K562 (cell line): ENCODE measurements around the gene GABRB2. TPM values are rescaled to one million over a fixed set of nuclear protein-coding genes. Genes with fewer than 3 reads are reported as not detected.

ENCODE experiments used
- ATAC-seq: fragments of 200-7000 bp; cut with Tn5 transposase; 3 replicates; pipeline ENCODE4 v1.9.1; 2020; ENCODE audit warnings: moderate library complexity
- BruUV-seq: library from RNA; stranded (reverse); fragments of 400-500 nt; replicated peaks from 2 replicates; lab custom pipeline; 2021; lab: Mats Ljungman, UMichigan
- CTCF ChIA-PET: fragments of 300-600 bp; formaldehyde crosslinking; extraction: SDS; loops from one replicate; lab custom pipeline; 2021; ENCODE audit warnings: low intra/inter-chr PET ratio; lab: Yijun Ruan, JAX
- POLR2A ChIA-PET: fragments of 300-600, 350-650 bp; sonication (Branson Sonifier 250); formaldehyde crosslinking; extraction: SDS; loops from one replicate; lab custom pipeline; 2021; ENCODE audit warnings: antibody characterized with exemption, inconsistent platforms; lab: Yijun Ruan, JAX
- DNase-seq, 4 experiments: peaks; one replicate each; pipeline versions ENCODE4 v3.0.0 to v3.0.0-alpha.2; 2011 to 2018; ENCODE audit warnings: low spot score in 3 of 4, mixed read lengths in 3 of 4; ENCODE audit errors: extremely low read depth in 1 of 4
- FAIRE-seq: peaks from 2 replicates; lab custom pipeline; 2011; peaks lifted over from hg19 to GRCh38; lab: Jason Lieb, UNC
- H2AFZ ChIP-seq: 2 replicates; pipeline ENCODE4 v1.6.0; 2011; ENCODE audit warnings: low read depth, low read length, control low read depth, inconsistent platforms
- H3K27ac ChIP-seq: fragments of 200-600 bp; 3 replicates; pipeline ENCODE4 v1.8.0; 2011; ENCODE audit warnings: low read depth, mild to moderate bottlenecking, control low read depth, inconsistent platforms, low read length, moderate library complexity, mixed read lengths; ENCODE audit errors: extremely low read depth
- H3K27me3 ChIP-seq, 2 experiments: fragments of 300-600 bp in 1 of 2; 2 replicates in 1 of 2; 3 replicates in 1 of 2; pipeline versions ENCODE4 v1.6.0 to v1.8.0; 2011; ENCODE audit warnings: inconsistent platforms in 2 of 2, low read length in 2 of 2, mild to moderate bottlenecking in 1 of 2, mixed read lengths in 1 of 2, moderate library complexity in 1 of 2; ENCODE audit not compliant: control insufficient read depth in 2 of 2, insufficient read depth in 2 of 2
- H3K36me3 ChIP-seq: fragments of 300-600 bp; 3 replicates; pipeline ENCODE4 v1.8.0; 2011; ENCODE audit warnings: mild to moderate bottlenecking, low read length, inconsistent platforms; ENCODE audit not compliant: control insufficient read depth, insufficient read depth
- H3K4me1 ChIP-seq, 2 experiments: fragments of 200-600 bp in 1 of 2; replicated peaks in 1 of 2; 2 replicates in 1 of 2; 3 replicates in 1 of 2; pipeline versions ENCODE4 v1.5.1 to v1.8.0; 2011; ENCODE audit warnings: inconsistent platforms in 2 of 2, low read length in 2 of 2, mild to moderate bottlenecking in 1 of 2, mixed read lengths in 1 of 2, moderate library complexity in 1 of 2; ENCODE audit not compliant: control insufficient read depth in 2 of 2, insufficient read depth in 2 of 2
- H3K4me2 ChIP-seq: 2 replicates; pipeline ENCODE4 v1.6.1; 2011; ENCODE audit warnings: low read length, control low read depth, inconsistent platforms, mixed read lengths; ENCODE audit not compliant: insufficient read depth
- H3K4me3 ChIP-seq: fragments of 200-600 bp; sonication (generic), shearing (Covaris generic); 2 replicates; pipeline ENCODE4 v1.5.1; 2016; ENCODE audit warnings: control low read depth, inconsistent platforms
- H3K79me2 ChIP-seq: fragments of 200-600 bp; 3 replicates; pipeline ENCODE4 v1.8.0; 2011; ENCODE audit warnings: low read length, inconsistent platforms; ENCODE audit not compliant: control insufficient read depth, insufficient read depth
- H3K9ac ChIP-seq, 2 experiments: 2 replicates each; pipeline versions ENCODE4 v1.6.0 to v1.6.1; 2011; ENCODE audit warnings: low read depth in 2 of 2, low read length in 2 of 2, control low read depth in 1 of 2, inconsistent platforms in 1 of 2, mild to moderate bottlenecking in 1 of 2, mixed read lengths in 1 of 2; ENCODE audit not compliant: insufficient read depth in 1 of 2
- H3K9me1 ChIP-seq: one replicate; pipeline ENCODE4 v1.6.0; 2011; ENCODE audit warnings: inconsistent platforms, mild to moderate bottlenecking, low read length, moderate library complexity; ENCODE audit not compliant: control insufficient read depth, insufficient read depth
- H3K9me3 ChIP-seq: replicated peaks from 2 replicates; pipeline ENCODE4 v1.5.1; 2011; ENCODE audit warnings: low read depth, low read length, inconsistent platforms; ENCODE audit not compliant: control insufficient read depth, insufficient read depth
- H4K20me1 ChIP-seq: replicated peaks from 2 replicates; pipeline ENCODE4 v1.6.1; 2011; ENCODE audit warnings: low read length, inconsistent platforms, mixed read lengths; ENCODE audit not compliant: control insufficient read depth, insufficient read depth
- C11orf30 ChIP-seq: fragments of 450-650 bp; IDR thresholded peaks from 2 replicates; pipeline ENCODE4 v1.6.1; 2016; ENCODE audit warnings: low read depth, mild to moderate bottlenecking
- HDGF ChIP-seq: fragments of 450-650 bp; IDR thresholded peaks from 2 replicates; pipeline ENCODE4 v1.6.1; 2016
- MIER1 ChIP-seq: fragments of 450-650 bp; IDR thresholded peaks from 2 replicates; pipeline ENCODE4 v1.6.1; 2016; ENCODE audit warnings: antibody characterized with exemption, mild to moderate bottlenecking, low read depth
- RBFOX2 ChIP-seq: fragments of 200-400 bp; formaldehyde crosslinking; IDR thresholded peaks from 2 replicates; pipeline ENCODE4 v1.6.1; 2017; ENCODE audit warnings: low read depth, mild to moderate bottlenecking, low read length, moderate library complexity
- ZFP36 ChIP-seq: fragments of 150-350 bp; IDR thresholded peaks from 2 replicates; pipeline ENCODE4 v1.6.1; 2018; ENCODE audit warnings: low read length, low read depth; ENCODE audit not compliant: partially characterized antibody
- ZNF316 ChIP-seq: fragments of 450-650 bp; IDR thresholded peaks from 2 replicates; pipeline ENCODE4 v1.6.1; 2016
- in situ Hi-C: fragments of 300-500 bp; cut with MboI; formaldehyde crosslinking; loops from 4 replicates; pipeline ENCODE4 v1.15.0; 2018; ENCODE audit warnings: inconsistent platforms, mixed read lengths
- intact Hi-C: fragments of 100-400 bp; cut with micrococcal nuclease; formaldehyde crosslinking; loops from 2 replicates; pipeline ENCODE4 v1.14.2; 2022
- polyA plus RNA-seq, 8 experiments: library from polyadenylated mRNA; depleted of rRNA in 4 of 8; stranded (reverse) in 5 of 8; unstranded in 3 of 8; fragments of >200 nt; fragmentation: Nextera tagmentation in 2 of 8; fragmentation: Illumina TruSeq in 1 of 8; extraction: Ambion mirVana in 2 of 8; extraction: Trizol in 1 of 8; gene quantifications; 2 replicates each; pipeline versions ENCODE4 v1.2.1 to v1.2.3, GENCODE V29; 2011 to 2014; ENCODE audit warnings: inconsistent platforms in 1 of 8, missing spikeins in 1 of 8
- total RNA-seq, 7 experiments: library from RNA; depleted of rRNA in 6 of 7; stranded (reverse); fragments of >200 nt in 6 of 7; fragmentation: Illumina TruSeq in 2 of 7; extraction: Trizol in 2 of 7; gene quantifications; 2 replicates each; pipeline versions ENCODE4 v1.2.1 to v1.2.3, GENCODE V29; 2011 to 2021; ENCODE audit warnings: low replicate concordance in 1 of 7
- TF ChIP-seq, protein P1 (sequence below): fragments of 450-650 bp; IDR thresholded peaks from 2 replicates; pipeline ENCODE4 v1.7.1; 2018; ENCODE audit warnings: mild to moderate bottlenecking, low read depth; ENCODE audit not compliant: partially characterized antibody
- TF ChIP-seq, protein P2 (sequence below), 2 experiments: fragments of 450-650 bp; IDR thresholded peaks; 2 replicates each; pipeline ENCODE4 v1.6.1; 2018; ENCODE audit warnings: mild to moderate bottlenecking in 2 of 2, low read depth in 1 of 2; ENCODE audit not compliant: partially characterized antibody in 2 of 2

GABRB2 gene
- total and polyA plus RNA-seq, 9 of the 15 experiments (the other 6 are each of a cell fraction or from before 2014, with no cell fraction given) = not detected

DNA sequence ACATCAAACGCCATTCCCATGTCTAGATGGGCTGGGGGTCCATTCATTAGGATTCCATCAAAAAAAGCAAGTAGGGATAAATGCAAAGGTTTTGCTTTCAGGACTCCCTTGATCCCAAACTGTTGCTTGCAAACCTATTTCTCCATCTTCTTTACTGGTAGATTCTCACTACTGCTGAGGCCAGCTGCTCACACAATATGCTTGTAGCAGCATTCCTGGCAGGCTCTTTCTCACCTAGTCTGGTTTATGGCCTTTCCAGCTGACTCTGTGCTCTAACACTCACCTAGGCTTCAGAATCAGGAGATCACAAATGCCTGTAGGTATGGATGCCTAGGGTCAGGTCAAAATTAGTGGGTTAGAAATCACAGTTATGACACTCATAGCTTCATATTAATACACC is 274.7 kb downstream of the GABRB2 start (continued):
- TF ChIP-seq, protein P1, sequence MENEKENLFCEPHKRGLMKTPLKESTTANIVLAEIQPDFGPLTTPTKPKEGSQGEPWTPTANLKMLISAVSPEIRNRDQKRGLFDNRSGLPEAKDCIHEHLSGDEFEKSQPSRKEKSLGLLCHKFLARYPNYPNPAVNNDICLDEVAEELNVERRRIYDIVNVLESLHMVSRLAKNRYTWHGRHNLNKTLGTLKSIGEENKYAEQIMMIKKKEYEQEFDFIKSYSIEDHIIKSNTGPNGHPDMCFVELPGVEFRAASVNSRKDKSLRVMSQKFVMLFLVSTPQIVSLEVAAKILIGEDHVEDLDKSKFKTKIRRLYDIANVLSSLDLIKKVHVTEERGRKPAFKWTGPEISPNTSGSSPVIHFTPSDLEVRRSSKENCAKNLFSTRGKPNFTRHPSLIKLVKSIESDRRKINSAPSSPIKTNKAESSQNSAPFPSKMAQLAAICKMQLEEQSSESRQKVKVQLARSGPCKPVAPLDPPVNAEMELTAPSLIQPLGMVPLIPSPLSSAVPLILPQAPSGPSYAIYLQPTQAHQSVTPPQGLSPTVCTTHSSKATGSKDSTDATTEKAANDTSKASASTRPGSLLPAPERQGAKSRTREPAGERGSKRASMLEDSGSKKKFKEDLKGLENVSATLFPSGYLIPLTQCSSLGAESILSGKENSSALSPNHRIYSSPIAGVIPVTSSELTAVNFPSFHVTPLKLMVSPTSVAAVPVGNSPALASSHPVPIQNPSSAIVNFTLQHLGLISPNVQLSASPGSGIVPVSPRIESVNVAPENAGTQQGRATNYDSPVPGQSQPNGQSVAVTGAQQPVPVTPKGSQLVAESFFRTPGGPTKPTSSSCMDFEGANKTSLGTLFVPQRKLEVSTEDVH = no peak

DNA sequence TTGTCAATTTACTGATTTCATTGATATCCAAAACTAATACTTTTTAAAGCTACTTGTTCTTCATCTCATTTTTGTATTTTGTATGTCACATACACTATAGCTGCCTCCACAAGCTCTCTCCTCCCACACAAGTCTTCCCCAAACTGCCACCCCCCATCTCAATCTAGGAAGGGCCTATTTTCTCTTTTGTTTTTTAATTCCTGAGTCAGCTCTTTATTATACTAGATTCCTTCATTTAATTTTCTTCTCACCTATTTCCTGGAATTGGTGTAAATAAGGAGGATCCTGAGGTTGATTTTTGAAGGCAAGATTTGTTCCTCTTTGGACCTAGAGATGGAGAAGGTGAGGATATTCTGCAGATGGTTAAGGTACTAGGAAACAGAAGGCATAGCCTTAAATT is 277.4 kb downstream of the GABRB2 start:
- Histone ChIP-seq H3K27ac (no peak overlapping the region), H4K20me1 (no peaks in the 10 kb centered on the region), H3K4me2 (no peak overlapping the region), H3K79me2 (no peaks in the 10 kb centered on the region), H2AFZ (no peak overlapping the region), H3K9me1 (no peaks in the 10 kb centered on the region), H3K27me3 (no peaks in the 10 kb centered on the region), H3K36me3 (no peaks in the 10 kb centered on the region), H3K4me3 (no peak overlapping the region), H3K9me3 (no peaks in the 10 kb centered on the region), H3K4me1 (no peaks in the 10 kb centered on the region), H3K9ac (no peak overlapping the region)
- no peak for FAIRE-seq
- POLR2A ChIA-PET = no interaction called here
- intact Hi-C loops (no loop called here), in situ Hi-C loops (no loop called here)
- ATAC-seq = no peak
- no peak for TF ChIP-seq ZFP36
- TF ChIP-seq C11orf30 = 0 out of 2 replicates have a peak, but pooled peaks have one; percentile 15
- no peak for TF ChIP-seq HDGF
- TF ChIP-seq RBFOX2 = no peak
- TF ChIP-seq ZNF316 = peak; percentile 35; the same call in 1 of the 2 replicates
- TF ChIP-seq, protein P2, sequence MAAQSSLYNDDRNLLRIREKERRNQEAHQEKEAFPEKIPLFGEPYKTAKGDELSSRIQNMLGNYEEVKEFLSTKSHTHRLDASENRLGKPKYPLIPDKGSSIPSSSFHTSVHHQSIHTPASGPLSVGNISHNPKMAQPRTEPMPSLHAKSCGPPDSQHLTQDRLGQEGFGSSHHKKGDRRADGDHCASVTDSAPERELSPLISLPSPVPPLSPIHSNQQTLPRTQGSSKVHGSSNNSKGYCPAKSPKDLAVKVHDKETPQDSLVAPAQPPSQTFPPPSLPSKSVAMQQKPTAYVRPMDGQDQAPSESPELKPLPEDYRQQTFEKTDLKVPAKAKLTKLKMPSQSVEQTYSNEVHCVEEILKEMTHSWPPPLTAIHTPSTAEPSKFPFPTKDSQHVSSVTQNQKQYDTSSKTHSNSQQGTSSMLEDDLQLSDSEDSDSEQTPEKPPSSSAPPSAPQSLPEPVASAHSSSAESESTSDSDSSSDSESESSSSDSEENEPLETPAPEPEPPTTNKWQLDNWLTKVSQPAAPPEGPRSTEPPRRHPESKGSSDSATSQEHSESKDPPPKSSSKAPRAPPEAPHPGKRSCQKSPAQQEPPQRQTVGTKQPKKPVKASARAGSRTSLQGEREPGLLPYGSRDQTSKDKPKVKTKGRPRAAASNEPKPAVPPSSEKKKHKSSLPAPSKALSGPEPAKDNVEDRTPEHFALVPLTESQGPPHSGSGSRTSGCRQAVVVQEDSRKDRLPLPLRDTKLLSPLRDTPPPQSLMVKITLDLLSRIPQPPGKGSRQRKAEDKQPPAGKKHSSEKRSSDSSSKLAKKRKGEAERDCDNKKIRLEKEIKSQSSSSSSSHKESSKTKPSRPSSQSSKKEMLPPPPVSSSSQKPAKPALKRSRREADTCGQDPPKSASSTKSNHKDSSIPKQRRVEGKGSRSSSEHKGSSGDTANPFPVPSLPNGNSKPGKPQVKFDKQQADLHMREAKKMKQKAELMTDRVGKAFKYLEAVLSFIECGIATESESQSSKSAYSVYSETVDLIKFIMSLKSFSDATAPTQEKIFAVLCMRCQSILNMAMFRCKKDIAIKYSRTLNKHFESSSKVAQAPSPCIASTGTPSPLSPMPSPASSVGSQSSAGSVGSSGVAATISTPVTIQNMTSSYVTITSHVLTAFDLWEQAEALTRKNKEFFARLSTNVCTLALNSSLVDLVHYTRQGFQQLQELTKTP (IDR thresholded peaks at IDR 0.05; ENCODE audit: low read depth in 1 of 2, partially characterized antibody in 2 of 2) = no peak
- no peak for TF ChIP-seq MIER1
- CTCF ChIA-PET = no interaction called here
- no peak for DNase-seq
- BruUV-seq = no TSS peak
